NCI-H748 (cell line): ENCODE measurements around the gene MAP3K20.

Experiments used
- DNase-seq: peaks from one replicate; lab custom pipeline; 2025; ENCODE audit not compliant: unreplicated experiment; lab: John Stamatoyannopoulos, UW

Gene MAP3K20

DNA sequence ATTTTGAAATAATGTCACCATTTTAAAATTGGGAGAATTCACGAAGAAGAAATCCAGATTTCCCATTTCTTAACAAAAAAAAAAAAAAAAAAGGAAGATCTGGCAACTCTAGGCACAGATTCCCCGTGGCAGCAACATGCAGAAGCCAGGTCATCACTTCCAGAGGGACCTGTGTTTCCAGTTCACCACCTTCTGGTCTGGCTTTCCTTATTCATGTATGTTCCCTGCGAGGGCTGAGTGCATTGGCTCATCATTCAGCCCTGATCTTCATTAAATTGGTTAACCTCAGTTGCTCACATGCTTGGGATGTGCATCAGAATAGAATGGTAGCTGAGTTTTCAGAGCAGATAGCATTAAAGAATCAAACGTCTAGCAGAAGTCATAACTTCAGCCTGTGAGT, 25.0 kb upstream of the MAP3K20 start:
- DNase-seq: no peak

DNA sequence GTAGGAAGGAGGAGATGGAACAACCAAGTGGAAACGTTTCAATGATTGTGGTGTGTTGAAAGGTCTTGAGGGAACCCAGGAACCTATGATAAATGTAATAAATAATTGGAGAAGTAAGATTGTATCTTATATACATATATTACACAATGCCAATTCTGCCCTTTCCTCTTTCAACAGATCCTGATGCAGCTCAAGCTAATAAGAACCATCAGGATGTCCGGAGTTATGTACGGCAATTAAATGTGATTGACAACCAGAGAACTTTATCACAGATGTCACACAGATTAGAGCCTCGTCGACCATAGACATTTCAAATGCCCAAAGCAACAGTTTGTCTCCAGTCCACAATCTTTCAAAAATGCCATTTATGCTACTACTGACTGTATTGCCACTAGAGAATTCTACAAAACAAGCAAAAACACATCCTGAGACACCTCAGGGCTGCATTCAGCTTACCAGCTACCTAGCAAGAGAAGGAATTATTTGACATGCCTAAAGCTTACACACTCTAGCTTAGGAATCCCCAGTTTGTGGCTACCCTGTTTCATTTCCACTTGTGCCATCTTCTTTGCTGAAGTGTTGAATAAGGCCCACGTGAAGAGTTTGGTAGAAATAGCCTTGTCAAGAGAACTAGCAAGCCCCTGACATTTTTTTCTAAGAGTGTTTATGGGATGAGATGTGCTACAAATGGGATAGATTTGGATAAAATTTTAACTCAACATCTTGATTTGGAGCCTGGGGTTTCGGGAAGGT, 24.0 kb upstream of the MAP3K20 start:
- no peak for DNase-seq

DNA sequence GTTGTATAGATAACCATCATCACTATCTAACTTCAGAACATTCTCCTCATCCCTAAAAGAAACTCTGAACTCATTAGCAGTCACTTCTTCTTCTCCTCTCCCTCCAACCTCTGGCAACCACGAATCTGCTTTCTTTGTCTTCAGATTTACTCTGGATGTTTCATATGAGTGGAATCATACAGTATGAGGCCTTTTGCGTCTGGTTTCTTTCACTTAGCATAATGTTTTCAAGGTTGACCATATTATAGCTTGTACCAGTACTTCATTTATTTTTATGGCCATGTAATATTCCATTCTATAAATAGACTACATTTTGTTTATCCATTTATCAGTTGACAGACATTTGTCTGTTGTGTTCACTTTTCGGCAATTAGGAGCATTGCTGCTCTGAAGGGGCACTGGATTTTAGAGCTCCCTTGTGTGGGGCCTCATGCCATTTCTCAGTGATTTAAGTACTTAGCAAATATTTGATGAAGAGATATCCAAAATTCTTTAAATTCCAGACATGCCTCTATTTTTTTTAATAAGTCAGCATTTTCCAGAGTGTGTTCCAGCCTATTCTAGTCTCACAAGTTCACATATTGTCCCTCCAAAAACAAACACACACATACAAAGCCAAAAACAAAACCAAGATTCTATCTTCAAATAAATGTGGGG, 22.5 kb upstream of the MAP3K20 start:
- DNase-seq: no peak

GRCh38 chr2:173054466-173054865, 21.2 kb upstream of the MAP3K20 start:
- no peak for DNase-seq

DNA sequence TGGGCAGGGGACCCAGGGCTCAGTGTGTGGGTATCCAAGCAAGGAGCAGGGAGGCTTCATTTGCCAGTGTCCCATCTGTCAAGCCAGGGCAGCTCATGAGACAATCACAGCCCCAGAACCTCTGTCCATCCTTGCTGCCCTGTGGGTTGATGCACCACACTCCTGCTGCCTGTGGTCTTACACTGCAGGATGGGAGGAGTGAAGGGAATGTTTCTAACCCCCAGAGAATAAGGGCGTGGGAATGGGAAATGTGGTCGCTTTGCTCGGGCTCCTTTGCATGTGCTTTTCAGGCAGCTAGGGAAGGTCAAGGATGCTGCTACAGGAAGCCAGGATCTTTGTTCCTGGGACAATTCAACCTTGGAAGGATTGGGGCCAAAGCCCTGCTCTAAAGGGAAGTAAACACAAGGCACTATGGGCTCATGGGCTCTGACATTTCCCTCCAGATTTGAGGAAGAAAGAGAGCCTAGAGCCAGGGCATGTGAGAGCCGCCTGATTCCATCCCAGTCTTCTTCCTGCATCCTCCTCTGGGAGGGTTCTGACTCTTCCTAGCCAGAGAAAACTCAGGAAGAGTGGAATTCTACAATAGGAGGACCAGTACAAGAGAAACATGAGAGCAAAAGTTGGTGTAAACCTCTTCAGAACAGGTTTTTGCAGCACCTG, 18.8 kb upstream of the MAP3K20 start:
- DNase-seq: no peak

DNA sequence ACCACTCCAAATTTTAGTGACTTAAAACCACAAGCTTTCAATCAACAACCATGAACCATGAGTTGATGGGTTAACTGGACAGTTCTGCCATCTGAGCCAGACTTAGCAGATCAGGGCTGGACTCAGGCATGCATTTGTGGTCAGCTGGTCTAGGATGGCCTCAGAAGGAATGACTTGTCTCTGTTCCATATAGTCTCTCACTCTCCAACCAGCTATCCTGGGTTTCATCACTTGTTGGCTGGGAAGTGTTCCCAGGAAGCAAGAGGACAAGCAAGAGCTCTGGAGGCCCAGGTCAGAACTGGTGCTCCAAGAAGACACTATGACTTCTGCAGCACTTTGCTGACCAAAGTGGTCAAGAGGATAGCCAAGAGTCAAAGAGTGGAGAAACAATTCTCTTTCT, 17.5 kb upstream of the MAP3K20 start:
- DNase-seq: no peak

- no peak for DNase-seq
Measured at GRCh38 chr2:173058673-173059072, 17.0 kb upstream of the MAP3K20 start.

DNA sequence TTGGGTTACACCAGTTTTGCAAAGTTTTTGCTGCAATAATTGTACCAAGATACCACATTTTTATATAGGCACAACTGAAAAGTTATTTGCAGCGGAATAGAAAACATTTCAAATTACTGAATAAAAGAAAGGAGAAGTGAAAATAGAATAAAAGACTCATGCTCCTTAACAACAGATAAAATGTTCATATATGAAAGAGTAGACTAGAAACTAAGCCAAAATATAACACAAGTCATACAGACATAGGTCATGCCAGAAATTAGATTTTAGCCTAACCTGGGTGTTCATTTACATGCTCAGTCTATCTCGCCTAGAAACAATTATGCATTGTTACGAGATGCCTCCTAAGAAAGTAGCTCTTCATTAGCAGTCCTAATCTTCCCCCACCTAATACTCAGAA, 16.4 kb upstream of the MAP3K20 start:
- no peak for DNase-seq

DNA sequence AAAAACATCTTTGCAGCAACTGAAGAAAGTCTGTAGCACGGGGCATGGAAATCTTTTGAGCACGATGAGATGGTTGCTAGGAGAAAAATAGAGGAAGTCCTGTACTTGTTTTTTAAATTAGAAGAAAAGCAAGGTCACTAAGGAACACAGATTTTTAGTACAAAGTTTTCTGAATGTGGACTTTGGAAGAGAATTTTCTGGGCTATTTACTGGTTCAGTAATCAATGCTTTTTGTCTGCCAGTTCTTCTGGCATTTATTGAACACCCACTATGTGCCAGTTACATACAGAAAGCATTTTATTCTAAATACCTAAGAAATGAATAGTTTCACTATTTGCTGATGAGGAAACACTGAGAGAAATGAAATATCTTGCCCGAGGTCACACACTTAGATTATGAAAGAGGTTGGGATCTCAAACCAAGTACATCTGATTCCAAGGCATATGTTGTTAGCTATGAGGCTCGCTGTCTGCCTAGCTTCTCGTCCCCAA, 15.6 kb upstream of the MAP3K20 start:
- DNase-seq: no peak

DNA sequence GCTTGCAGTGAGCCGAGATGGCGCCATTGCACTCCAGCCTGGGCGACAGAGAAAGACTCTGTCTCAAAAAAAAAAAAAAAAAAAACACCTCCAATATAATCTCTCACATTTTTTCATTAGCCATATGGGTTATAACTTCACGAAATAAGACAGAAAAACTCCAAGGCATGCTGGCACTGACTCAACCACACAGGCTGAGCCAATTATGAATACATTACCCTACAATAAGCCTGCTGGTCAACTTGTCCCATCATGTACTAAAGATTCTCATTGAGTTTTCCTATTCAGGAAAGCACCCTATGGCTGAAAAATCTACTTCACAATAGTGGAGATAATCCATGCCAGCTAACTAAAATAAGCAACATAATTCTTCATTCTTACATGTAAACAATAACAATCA, 12.8 kb upstream of the MAP3K20 start:
- no peak for DNase-seq

DNA sequence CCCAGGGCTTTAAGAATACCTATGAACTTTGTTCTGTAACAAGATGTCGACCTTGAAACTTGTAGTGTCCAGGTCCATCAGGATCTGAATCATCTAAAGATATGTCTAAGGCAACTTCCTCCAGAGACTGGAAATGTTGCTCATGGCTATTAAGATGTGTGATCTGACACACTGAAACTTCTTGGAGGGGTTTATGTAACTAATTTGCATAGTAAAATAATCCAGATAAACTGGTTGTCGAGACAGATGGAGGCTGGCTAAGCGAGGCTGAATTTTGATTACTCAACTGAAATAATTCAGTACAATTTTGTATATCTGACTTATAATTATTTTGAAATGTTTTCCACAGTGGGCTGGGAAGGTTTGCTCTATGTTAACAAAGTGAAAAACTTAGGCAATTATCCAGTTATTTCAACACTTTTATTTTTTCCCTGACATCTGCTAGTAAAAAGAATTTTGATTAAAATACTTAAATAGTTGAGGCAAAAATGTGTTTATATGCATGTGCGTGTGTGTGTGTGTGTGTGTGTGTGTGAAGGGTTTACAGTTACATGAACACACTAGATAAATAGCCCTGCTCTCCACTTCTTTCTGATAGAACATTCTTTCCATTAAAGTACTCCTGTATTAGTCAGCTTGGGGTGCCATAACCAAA, 11.4 kb upstream of the MAP3K20 start:
- no peak for DNase-seq

DNA sequence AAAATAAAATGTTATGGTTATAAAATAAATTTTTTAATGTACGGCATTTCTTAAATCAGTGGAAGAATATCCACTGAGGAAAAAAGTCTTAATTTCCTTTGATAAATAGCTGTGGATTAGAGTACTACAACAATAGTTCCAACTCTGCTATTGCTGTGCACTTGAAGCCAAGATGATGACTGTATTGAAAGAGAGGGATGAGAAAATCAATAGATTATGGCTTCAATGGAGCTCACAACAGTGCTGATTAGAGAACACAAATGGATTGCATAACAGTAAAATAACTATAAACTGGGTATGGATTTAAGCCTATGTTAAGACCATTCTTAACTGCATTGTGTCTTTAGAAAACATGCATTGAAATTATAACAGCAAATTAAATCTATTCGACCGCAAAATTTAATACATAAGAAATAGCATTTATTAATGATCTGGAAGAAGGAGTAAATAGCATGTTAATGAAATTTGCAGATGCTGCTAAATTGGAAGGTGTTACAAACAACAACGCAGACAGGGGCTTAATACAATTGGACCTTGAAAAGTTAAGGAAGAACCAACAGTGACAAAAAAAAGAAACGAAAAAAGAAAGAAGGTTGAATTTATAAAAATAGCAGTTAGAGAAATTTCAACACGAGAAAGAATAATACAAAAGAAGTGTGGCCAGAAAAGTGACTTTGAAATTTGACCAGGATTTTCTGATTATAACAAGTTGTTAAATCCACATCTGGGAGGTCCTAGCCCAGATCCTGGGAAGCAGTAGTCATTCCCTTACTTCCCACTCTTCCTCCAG, 8.6 kb upstream of the MAP3K20 start:
- DNase-seq: no peak

DNA sequence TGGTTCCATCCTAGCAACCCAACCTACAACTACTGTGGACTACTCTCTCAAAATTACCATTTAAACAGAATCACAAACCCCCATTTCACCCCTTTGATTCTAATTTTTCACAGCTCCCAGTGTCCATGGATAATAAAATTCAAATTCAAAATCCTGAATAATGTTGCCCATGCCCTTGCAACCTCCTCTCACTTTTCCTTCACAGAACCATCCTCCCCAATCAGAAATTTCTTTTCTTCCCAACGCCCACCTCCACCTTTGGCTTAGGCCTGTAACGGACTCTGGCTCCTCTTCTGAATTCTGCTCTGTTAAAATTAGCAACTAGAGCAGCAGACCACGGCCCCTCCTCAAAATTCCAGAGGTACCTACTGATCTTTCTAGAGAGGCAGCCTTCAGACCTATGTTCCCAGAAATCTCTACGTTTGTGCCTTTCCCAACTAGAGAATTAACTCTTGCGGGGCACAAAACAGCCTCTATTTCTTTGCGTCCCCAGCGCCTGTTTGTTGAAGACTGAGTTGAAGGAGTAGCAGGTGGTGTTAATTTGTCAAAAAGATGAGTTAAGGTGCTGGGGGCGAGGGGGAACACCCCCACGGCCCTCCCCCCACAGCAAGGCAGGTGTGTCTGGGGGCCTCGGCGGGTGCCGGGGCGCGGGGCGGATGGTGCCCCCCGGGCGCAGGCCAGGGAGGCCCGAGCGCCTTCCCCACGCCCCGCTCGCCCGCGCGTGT, 428 bp upstream of the MAP3K20 start:
- peak; percentile 51 for DNase-seq

DNA sequence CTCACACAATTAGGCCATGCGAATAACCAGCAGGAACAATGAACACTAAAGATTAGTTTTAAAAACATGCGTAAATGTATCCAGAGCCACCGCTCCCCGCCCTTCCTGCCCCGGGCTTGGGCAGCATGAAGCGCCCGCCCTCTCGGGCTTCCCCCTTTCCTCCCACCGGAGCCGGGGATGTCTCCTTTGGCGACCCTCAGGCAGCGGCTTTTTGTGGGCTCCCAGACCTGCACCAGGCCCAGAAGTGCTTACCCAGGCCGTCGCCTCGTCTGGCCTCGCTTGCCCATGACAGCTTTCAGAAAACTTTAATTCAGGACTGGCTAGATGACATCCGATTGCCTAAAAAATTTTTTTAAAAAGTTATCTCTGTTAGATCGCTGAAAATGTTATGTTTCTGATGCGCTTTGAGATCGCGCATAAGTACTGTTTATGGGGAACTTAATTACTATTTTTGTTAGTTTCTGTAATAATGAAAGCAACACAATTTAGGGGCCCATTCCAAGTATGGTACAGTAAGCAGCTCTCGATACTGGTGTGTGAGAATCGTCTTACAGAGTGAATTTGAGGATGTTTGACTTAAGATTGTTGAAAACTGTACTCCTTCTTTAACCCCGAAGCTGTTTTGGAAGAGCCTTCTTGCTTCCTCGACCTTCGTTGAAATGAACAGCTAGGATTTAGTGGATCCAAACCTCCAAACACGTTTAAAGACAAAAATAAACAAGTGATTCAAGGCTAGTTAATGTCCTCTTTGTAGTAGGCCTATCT, 1.1 kb downstream of the MAP3K20 start:
- DNase-seq: peak; percentile 68

- DNase-seq: no peak
Measured at GRCh38 chr2:173077506-173078177, 2.0 kb downstream of the MAP3K20 start.

DNA sequence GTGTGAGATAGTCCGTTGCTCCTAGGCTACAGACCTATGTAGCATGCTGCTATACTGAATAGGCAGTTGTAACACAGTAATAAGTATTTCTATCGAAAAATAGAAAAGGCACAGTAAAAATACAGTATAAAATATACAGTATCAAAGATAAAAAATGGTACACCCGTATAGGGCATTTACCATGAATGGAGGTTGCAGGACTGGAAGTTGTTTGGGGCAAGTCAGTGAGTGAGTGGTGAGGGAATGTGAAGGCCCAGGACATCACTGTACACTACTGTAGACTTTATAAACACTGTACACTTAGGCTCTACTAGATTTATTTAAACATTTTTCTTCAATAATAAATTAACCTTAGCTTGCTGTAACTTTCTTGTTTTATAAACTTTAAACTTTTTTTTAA, 3.5 kb downstream of the MAP3K20 start:
- no peak for DNase-seq

GRCh38 chr2:173079973-173080860, 4.6 kb downstream of the MAP3K20 start:
- no peak for DNase-seq
